Breast epithelium (tissue), 3 donors: ENCODE results near the gene SLC39A11.

Source experiments
- CTCF ChIP-seq, 3 donors: fragments of 450-650 bp; IDR thresholded peaks; one replicate each; pipeline ENCODE4 v1.5.1; 2016 to 2017; ENCODE audit warnings: antibody characterized with exemption in 3 of 3, mild to moderate bottlenecking in 3 of 3, moderate library complexity in 3 of 3
- POLR2A ChIP-seq: fragments of 450-650 bp; IDR thresholded peaks from one replicate; pipeline ENCODE4 v1.6.1; 2016; ENCODE audit warnings: antibody characterized with exemption, mild to moderate bottlenecking, moderate library complexity
- POLR2AphosphoS5 ChIP-seq, 3 donors: sonication (generic); formaldehyde crosslinking; IDR thresholded peaks; one replicate each; pipeline ENCODE4 v1.6.1; 2017; ENCODE audit warnings: antibody characterized with exemption in 3 of 3

GRCh38 chr17:72634621-72635020 is 457.9 kb downstream of the SLC39A11 start:
- no peak for TF ChIP-seq CTCF (IDR thresholded peaks at IDR 0.05)
- no peak for TF ChIP-seq POLR2A
- no peak for TF ChIP-seq POLR2AphosphoS5 (IDR thresholded peaks at IDR 0.05)
